ENCODE measurements around the gene NUTM2G. TPM values are rescaled to one million over a fixed set of nuclear protein-coding genes. Genes with fewer than 3 reads are reported as not detected.
A peak's percentile ranks its signal among the peaks of the same experiment; 100 is the strongest.
"Not testable (repeated sequence)": the region's sequence is repeated elsewhere in the genome, so short reads cannot be mapped to it uniquely, and the experiment has no call there.

The NUTM2G gene
- total and polyA plus RNA-seq, 3 experiments from 2014 or later = 0.14 TPM; not detected in 2

GRCh38 chr9:96935401-96935800 is 6.8 kb downstream of the NUTM2G start:
- CTCF ChIA-PET; POLR2A ChIA-PET; H3K27me3 Mint-ChIP-seq; DNase-seq; H3K9me3 ChIP-seq (ENCODE audit: low read length); H3K4me1 ChIP-seq (ENCODE audit: insufficient read depth, low read length); H3K4me1 Mint-ChIP-seq; H3K27me3 ChIP-seq (ENCODE audit: insufficient read depth, low read length, poor library complexity, severe bottlenecking); H3K27ac ChIP-seq (ENCODE audit: low read depth, low read length); H3K36me3 Mint-ChIP-seq; H3K4me3 ChIP-seq (ENCODE audit: low read length); H3K4me3 Mint-ChIP-seq; H3K27ac Mint-ChIP-seq; H3K9me3 Mint-ChIP-seq; H3K36me3 ChIP-seq (ENCODE audit: insufficient read depth, low read length): not testable (repeated sequence)

GRCh38 chr9:96937442-96937841 is 8.8 kb downstream of the NUTM2G start:
- H3K4me3 Mint-ChIP-seq; H3K36me3 ChIP-seq (ENCODE audit: insufficient read depth, low read length); CTCF ChIA-PET; H3K4me3 ChIP-seq (ENCODE audit: low read length); H3K4me1 ChIP-seq (ENCODE audit: insufficient read depth, low read length); H3K27me3 Mint-ChIP-seq; H3K27me3 ChIP-seq (ENCODE audit: insufficient read depth, low read length, poor library complexity, severe bottlenecking); DNase-seq; POLR2A ChIA-PET; H3K4me1 Mint-ChIP-seq; H3K9me3 ChIP-seq (ENCODE audit: low read length); H3K27ac ChIP-seq (ENCODE audit: low read depth, low read length); H3K9me3 Mint-ChIP-seq; H3K36me3 Mint-ChIP-seq: not testable (repeated sequence)
- peak overlapping the region in 3 of 8 donors; percentile 35 to 40 (median 37) for H3K27ac Mint-ChIP-seq

- H3K27ac ChIP-seq (ENCODE audit: low read depth, low read length); H3K4me1 Mint-ChIP-seq; DNase-seq; H3K9me3 Mint-ChIP-seq; H3K27ac Mint-ChIP-seq; H3K27me3 ChIP-seq (ENCODE audit: insufficient read depth, low read length, poor library complexity, severe bottlenecking); H3K4me1 ChIP-seq (ENCODE audit: insufficient read depth, low read length); H3K36me3 ChIP-seq (ENCODE audit: insufficient read depth, low read length); H3K36me3 Mint-ChIP-seq; H3K9me3 ChIP-seq (ENCODE audit: low read length); CTCF ChIA-PET; POLR2A ChIA-PET; H3K27me3 Mint-ChIP-seq; H3K4me3 Mint-ChIP-seq; H3K4me3 ChIP-seq (ENCODE audit: low read length): not testable (repeated sequence)
These were observed 10.5 kb downstream of the NUTM2G start for GRCh38 chr9:96938957-96939665.

- H3K27me3 Mint-ChIP-seq; H3K27ac Mint-ChIP-seq; H3K27me3 ChIP-seq (ENCODE audit: insufficient read depth, low read length, poor library complexity, severe bottlenecking); CTCF ChIA-PET; H3K4me3 Mint-ChIP-seq; H3K9me3 Mint-ChIP-seq; H3K9me3 ChIP-seq (ENCODE audit: low read length); DNase-seq; H3K4me1 ChIP-seq (ENCODE audit: insufficient read depth, low read length); POLR2A ChIA-PET; H3K4me1 Mint-ChIP-seq; H3K36me3 ChIP-seq (ENCODE audit: insufficient read depth, low read length); H3K4me3 ChIP-seq (ENCODE audit: low read length); H3K27ac ChIP-seq (ENCODE audit: low read depth, low read length): not testable (repeated sequence)
- H3K36me3 Mint-ChIP-seq = peaks cover 0 to 13% (median 0%) of the 10 kb centered on the region in 3 donors
These were observed 12.3 kb downstream of the NUTM2G start for GRCh38 chr9:96940982-96941381.

- H3K9me3 Mint-ChIP-seq; H3K4me1 ChIP-seq (ENCODE audit: insufficient read depth, low read length); H3K9me3 ChIP-seq (ENCODE audit: low read length); H3K4me3 Mint-ChIP-seq; CTCF ChIA-PET; DNase-seq; H3K27me3 ChIP-seq (ENCODE audit: insufficient read depth, low read length, poor library complexity, severe bottlenecking); H3K4me3 ChIP-seq (ENCODE audit: low read length); H3K36me3 ChIP-seq (ENCODE audit: insufficient read depth, low read length); H3K4me1 Mint-ChIP-seq; H3K27ac Mint-ChIP-seq; H3K27me3 Mint-ChIP-seq; H3K27ac ChIP-seq (ENCODE audit: low read depth, low read length); POLR2A ChIA-PET: not testable (repeated sequence)
- peaks cover 0 to 15% (median 0%) of the 10 kb centered on the region in 3 donors for H3K36me3 Mint-ChIP-seq
These were observed 13.0 kb downstream of the NUTM2G start for GRCh38 chr9:96941628-96942027.

GRCh38 chr9:96942181-96942580 is 13.5 kb downstream of the NUTM2G start:
- H3K27ac Mint-ChIP-seq; H3K27me3 Mint-ChIP-seq; CTCF ChIA-PET; POLR2A ChIA-PET; H3K4me1 Mint-ChIP-seq; H3K4me1 ChIP-seq (ENCODE audit: insufficient read depth, low read length); H3K27ac ChIP-seq (ENCODE audit: low read depth, low read length); H3K9me3 ChIP-seq (ENCODE audit: low read length); H3K4me3 ChIP-seq (ENCODE audit: low read length); DNase-seq; H3K4me3 Mint-ChIP-seq; H3K27me3 ChIP-seq (ENCODE audit: insufficient read depth, low read length, poor library complexity, severe bottlenecking); H3K9me3 Mint-ChIP-seq; H3K36me3 ChIP-seq (ENCODE audit: insufficient read depth, low read length): not testable (repeated sequence)
- H3K36me3 Mint-ChIP-seq = peaks cover 0 to 15% (median 0%) of the 10 kb centered on the region in 3 donors

GRCh38 chr9:96949346-96949745 is 20.7 kb downstream of the NUTM2G start:
- H3K9me3 ChIP-seq (ENCODE audit: low read length); H3K4me1 Mint-ChIP-seq; H3K27me3 ChIP-seq (ENCODE audit: insufficient read depth, low read length, poor library complexity, severe bottlenecking); H3K27ac ChIP-seq (ENCODE audit: low read depth, low read length); H3K36me3 ChIP-seq (ENCODE audit: insufficient read depth, low read length); H3K27ac Mint-ChIP-seq; H3K4me1 ChIP-seq (ENCODE audit: insufficient read depth, low read length); H3K27me3 Mint-ChIP-seq; H3K9me3 Mint-ChIP-seq; DNase-seq; POLR2A ChIA-PET; CTCF ChIA-PET; H3K4me3 ChIP-seq (ENCODE audit: low read length); H3K4me3 Mint-ChIP-seq: not testable (repeated sequence)
- H3K36me3 Mint-ChIP-seq = peaks cover 0 to 28% (median 2%) of the 10 kb centered on the region in 3 donors

- H3K9me3 ChIP-seq (ENCODE audit: low read length); H3K9me3 Mint-ChIP-seq; H3K36me3 ChIP-seq (ENCODE audit: insufficient read depth, low read length); H3K27ac ChIP-seq (ENCODE audit: low read depth, low read length); POLR2A ChIA-PET; H3K4me1 Mint-ChIP-seq; H3K27me3 Mint-ChIP-seq; H3K27ac Mint-ChIP-seq; H3K4me3 ChIP-seq (ENCODE audit: low read length); H3K4me1 ChIP-seq (ENCODE audit: insufficient read depth, low read length); CTCF ChIA-PET; H3K27me3 ChIP-seq (ENCODE audit: insufficient read depth, low read length, poor library complexity, severe bottlenecking); H3K4me3 Mint-ChIP-seq; DNase-seq: not testable (repeated sequence)
- peaks cover 0 to 26% (median 2%) of the 10 kb centered on the region in 3 donors for H3K36me3 Mint-ChIP-seq
These were observed 21.9 kb downstream of the NUTM2G start for GRCh38 chr9:96950539-96950938.

- H3K27ac Mint-ChIP-seq = peak overlapping the region in 2 of 8 donors; percentile 32 to 43
- H3K27me3 ChIP-seq (ENCODE audit: insufficient read depth, low read length, poor library complexity, severe bottlenecking); H3K36me3 ChIP-seq (ENCODE audit: insufficient read depth, low read length); H3K27ac ChIP-seq (ENCODE audit: low read depth, low read length); H3K9me3 ChIP-seq (ENCODE audit: low read length); POLR2A ChIA-PET; H3K4me1 ChIP-seq (ENCODE audit: insufficient read depth, low read length); H3K4me3 Mint-ChIP-seq; CTCF ChIA-PET; H3K4me1 Mint-ChIP-seq; H3K9me3 Mint-ChIP-seq; H3K27me3 Mint-ChIP-seq; H3K4me3 ChIP-seq (ENCODE audit: low read length); DNase-seq: not testable (repeated sequence)
- peaks cover 0 to 27% (median 2%) of the 10 kb centered on the region in 3 donors for H3K36me3 Mint-ChIP-seq
These were observed 38.9 kb downstream of the NUTM2G start for GRCh38 chr9:96967591-96967990.

Measured in CD8-positive, alpha-beta memory T cell (primary cell).